HG03097 (cell line): ENCODE results near the gene B4GALT1.
A peak's percentile ranks its signal among the peaks of the same experiment; 100 is the strongest.

ENCODE experiments used
- ATAC-seq: cut with Tn5 transposase; IDR thresholded peaks from one replicate; pipeline ENCODE4 v1.9.1; 2021; ENCODE audit not compliant: unreplicated experiment, low FRiP score

B4GALT1 gene

DNA sequence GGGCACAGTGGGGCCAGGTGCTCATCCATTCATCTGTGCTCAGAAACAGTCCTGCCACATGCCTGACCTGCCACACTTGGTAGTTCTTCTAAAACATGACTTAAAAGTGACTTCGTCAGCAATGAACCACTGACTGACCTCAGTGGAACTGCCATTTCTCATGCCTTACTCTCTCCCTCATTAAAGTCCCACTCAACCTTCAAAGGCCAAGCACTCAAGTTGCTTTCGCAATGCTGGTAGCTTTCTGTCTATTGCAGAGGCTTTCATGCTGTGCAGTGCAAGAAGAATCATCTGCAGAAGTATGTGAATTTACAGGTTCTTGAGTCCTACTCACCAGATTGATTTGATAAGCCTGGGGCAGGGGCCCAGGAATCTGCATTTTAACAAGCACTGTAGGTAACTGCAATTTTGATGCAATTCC, 23.9 kb downstream of the B4GALT1 start:
- ATAC-seq: no peak

DNA sequence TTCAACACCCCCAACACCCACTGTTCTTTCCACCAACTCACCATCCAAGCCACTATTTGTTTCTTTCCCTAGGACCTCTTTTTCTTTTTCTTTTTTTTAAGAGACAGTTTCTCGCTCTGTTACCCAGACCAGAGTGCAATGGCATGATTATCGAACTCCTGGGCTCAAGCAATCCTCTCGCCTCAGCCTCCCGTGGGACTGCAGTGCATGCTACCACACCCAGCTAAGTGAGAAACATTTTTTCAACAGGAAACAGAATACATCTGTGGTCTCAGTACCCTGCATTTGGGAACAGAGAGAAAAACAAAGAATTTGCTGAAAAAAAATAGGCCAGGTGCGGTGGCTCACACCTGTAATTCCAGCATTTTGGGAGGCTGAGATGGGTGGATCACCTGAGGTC, 24.6 kb downstream of the B4GALT1 start:
- ATAC-seq: peak; percentile 25

GRCh38 chr9:33140401-33141360, 26.5 kb downstream of the B4GALT1 start:
- no peak for ATAC-seq

GRCh38 chr9:33139421-33140228, 27.5 kb downstream of the B4GALT1 start:
- no peak for ATAC-seq

DNA sequence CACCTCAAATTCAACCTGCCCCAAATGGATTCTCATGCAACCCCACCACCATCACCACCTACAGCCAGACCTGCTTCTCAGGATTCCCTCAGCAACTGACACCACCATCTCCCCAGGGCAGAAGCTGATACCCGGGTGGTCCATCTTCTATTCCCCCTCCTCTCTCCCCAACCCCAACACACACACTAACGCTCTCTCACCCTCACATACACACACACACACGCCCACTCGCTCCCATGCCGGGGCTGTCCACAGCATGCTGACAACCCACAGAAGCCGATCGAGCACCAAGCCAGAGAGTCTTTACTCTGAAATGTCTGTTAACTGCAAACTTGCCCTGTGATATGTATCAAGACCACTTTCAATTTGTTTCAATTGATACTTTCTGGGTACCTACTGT, 28.4 kb downstream of the B4GALT1 start:
- no peak for ATAC-seq

DNA sequence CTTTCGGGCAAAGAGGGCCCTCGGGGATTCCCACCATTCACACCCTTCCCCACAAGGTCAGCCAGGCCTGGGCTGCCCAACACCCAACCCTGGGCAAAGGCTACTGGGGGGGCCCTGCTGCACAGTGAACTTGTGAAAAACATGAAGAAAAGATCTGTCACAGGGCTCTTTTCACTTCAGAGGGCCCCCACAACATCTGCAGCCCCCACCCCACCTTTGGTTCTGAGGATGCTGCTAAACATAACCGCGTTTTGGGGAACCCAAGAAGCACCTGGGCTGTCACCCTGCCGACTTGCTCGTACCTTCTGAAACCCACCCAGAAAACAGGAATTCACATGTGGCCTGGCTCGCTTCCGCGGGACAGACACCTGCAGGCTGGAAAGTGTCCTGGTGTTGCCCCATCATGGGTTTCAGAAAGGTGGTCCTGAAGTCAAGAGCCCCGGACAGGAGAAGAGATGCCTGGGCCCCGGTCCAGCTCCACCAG, 29.3 kb downstream of the B4GALT1 start:
- no peak for ATAC-seq

- ATAC-seq: no peak
Observed at GRCh38 chr9:33136721-33137670, 30.1 kb downstream of the B4GALT1 start.

- no peak for ATAC-seq
Observed at GRCh38 chr9:33135470-33135958, 31.6 kb downstream of the B4GALT1 start.

DNA sequence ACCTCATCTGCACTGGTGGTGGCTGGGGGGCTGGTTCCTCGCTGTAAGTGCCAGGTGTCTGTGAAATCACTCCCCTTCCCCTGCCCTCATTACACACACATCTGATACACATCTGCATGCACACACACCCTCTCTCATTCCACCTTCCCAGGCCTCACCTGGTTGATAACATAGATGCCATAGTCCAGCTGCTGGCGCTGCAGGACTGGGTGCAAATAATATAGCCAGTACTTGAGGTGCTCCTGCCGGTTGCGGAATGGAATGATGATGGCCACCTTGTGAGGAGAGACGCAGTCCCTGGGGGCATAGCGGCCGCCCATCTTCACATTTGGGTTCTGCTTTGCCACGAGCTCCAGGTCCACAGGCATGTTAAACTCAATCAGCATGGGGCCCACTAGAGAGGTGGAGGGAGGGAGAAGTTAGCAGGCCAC, 32.1 kb downstream of the B4GALT1 start:
- ATAC-seq: no peak

GRCh38 chr9:33133186-33133585, 34.0 kb downstream of the B4GALT1 start:
- ATAC-seq: no peak

DNA sequence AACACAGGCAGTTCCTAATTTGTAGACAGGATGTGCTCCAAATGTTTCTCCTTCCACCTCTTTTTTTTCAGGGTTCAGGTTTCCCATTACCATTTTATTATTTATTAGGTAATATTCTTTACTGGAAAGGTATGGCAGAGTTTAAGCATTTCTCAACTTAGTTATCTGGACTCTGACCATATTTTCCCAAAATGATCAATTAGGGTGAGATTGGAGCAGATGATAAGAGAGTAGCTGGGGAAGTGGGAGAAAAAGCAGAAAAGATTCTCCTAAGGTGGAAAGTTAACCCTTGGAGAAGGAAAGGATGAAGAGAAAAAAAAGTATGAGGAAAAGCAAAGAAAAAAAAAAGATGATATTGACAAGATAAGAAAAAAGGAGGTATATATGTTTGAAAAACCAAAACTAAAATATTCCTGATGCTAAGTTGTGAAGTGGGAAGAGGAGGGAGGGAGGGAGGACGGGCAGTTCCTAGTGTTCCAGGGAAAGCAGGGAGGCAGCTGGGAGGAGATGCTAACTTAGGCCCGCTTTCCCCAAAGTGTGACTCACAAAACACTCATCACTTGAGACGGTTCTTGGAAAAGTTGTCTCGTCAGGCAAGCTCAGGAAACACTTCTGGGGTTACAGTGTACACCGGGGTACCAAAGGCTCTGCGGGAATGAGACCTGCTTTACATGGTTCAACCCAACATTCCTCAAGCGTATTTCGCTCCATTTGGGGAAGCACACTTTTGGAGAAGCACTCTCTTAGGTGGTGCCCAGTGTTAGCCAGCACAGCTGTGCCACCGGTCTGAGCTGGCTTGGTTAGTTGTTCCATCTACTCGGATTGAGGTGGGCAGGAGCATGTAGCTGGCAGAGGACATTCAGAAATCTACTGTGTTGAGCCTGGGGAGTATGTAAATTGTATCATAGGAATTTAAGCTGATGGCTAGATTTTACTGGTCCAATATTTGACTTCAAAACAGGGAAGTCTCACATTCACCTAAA, 35.1 kb downstream of the B4GALT1 start:
- ATAC-seq: no peak

DNA sequence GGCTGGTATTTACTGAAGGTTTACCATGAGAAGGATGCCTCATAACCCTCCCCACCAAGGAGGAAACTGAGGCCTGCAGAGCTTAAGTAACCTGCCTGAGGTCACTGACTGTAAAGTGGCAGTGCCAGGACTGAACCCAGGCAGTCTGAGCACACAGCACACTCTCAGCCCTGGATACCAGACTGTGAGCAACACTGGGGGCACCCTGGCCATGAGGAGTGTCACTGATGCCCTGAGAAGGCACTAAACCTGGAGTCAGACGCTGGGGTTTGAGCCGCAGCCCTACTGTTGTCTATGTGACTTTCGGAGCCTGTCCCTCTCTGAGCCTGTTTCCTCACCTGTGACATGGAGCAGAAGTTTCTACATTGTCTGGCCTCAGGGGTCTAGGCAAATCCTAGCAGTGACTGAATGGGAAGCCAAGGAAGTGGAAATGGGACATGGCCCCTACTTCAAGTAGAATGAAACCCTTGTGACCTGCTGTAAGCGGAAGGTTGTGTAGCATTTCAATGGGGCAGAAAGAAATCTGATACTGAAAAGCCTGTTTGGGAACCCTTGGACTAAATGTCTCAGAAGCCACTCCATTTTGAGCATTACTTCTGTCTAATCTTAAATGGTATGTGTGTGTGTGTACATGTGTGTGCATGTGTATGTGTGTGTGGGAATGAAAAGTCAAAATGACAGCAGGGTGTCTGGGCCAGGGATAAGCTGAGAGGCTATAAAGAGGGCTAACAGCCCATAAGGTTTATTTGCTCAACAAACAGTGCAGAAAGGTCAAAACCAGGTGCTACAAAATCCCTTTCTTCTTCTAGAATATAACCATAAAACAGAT, 36.0 kb downstream of the B4GALT1 start:
- no peak for ATAC-seq

DNA sequence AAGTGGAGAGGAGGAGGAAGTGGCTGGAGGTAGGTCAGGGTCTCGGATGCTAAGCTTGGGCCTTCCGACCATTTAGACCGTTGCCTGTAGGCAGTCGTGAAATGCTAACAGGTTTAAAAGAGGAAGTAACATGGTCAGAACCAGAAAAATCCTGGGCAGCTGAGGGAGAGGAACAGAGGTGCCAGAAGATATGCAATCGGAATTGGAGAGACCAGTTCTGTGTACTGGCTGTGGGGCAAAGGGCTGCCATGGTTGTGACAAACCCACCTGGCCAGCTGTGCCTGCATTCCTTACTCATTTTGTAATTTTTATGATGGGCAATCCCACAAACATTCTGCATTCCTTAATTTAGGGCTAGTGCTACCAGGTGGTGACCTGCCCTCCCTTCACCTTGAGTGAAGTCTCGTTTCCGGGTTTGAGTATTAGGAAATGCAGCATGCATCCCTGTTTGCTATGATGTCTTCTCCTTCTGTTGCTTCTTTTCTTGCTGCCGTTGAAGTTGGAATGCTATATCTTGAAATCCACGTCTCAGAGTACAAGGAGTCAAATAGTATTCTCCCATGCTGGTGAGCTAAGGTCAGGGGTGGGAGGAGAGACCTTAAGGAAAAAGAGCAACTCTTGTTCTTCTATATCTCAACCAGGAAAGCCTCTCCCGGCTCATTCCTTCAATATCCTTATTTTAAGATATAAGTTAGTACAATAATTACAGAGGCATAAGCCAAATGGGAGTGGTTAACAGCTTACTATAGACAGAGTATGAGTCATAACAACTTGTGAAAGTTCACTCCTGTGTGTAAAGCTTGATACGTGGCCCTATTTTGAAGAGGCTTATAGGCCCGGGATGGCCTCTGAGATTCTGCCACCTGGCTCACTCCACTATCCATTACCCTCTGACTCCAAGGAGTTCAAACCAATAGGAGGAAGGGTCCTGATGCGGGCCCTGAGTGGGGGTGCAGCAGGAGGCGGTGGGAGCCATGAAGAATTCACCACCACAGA, 37.0 kb downstream of the B4GALT1 start:
- ATAC-seq: no peak

DNA sequence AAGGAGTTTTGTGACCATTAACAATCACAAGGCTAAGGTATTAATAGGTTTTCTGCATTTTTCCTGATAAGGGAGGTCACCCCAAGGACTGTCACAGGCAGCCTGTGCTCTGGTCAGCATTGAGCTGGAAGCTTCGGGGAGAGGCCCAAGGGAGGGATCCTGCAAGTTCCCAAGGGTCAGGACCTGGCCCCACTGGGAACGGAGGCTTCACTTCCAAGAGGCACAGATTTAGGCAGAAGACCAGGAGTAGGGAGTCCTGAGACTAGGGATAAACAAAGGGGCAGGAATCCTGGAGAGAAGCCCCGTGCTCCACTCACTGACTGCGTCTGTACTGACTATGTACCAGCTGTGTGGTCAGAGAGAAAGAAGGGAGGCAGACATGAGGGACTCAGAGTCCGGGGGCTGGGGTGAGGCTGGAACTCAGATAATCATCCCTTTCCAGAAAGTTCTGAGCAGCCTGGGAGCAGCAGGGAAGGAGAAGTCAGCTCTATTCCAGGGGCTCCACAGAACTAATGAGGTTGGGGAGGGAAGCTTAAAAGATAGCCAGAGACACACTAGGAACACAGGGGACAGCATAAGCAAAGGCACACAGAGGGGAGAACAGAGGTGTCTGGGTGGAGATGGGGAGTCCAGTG, 37.8 kb downstream of the B4GALT1 start:
- ATAC-seq: no peak

GRCh38 chr9:33128570-33128969, 38.6 kb downstream of the B4GALT1 start:
- ATAC-seq: no peak

DNA sequence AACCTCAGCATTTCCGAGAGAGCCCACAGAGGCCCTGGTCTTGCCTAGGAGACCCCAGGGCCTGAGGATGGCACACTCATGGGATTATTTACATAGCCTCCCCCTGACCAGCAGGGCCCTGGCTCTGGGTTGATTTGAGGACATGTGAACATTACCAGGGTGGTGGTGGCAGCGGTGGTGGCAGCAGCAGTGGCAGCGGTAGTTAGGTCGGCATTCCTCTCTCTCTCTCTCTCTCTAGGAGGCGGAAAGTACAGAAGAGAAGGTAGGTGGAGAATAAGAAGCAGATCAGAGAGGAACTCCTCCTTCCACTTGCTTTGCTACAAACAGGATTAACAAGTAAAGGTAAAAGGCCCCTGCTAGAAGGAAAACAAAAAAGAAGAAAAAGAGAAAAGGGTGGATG, 39.3 kb downstream of the B4GALT1 start:
- no peak for ATAC-seq
